B cell (primary cell): ENCODE results near the gene WDR36. TPM values are rescaled to one million over a fixed set of nuclear protein-coding genes. Genes with fewer than 3 reads are reported as not detected.

Source experiments
- ATAC-seq: fragments of 200-7000 bp; cut with Tn5 transposase; one replicate; pipeline ENCODE4 v1.10.0; 2021; ENCODE audit warnings: low read depth, mild to moderate bottlenecking, moderate number of reproducible peaks, moderate library complexity
- CTCF ChIA-PET: fragments of 350-600 bp; sonication (Branson Sonifier 250); formaldehyde crosslinking; loops from one replicate; lab custom pipeline; 2021; ENCODE audit warnings: antibody characterized with exemption, inconsistent platforms; lab: Charles Lee
- POLR2A ChIA-PET: fragments of 350-600 bp; sonication (Branson Sonifier 250); formaldehyde crosslinking; loops from one replicate; lab custom pipeline; 2021; ENCODE audit warnings: antibody characterized with exemption; lab: Charles Lee
- DNase-seq: peaks from one replicate; pipeline ENCODE4 v3.0.0; 2013
- H2AFZ ChIP-seq: 2 replicates; pipeline ENCODE4 v1.6.1; 2012; ENCODE audit warnings: mild to moderate bottlenecking, low read depth, low read length; ENCODE audit not compliant: insufficient read depth, poor library complexity, severe bottlenecking
- H3K27ac ChIP-seq, 2 donors: 1 replicate in 1 of 2; 2 replicates in 1 of 2; pipeline ENCODE4 v1.5.1; 2012 to 2013; ENCODE audit warnings: low read length in 2 of 2, mild to moderate bottlenecking in 2 of 2, moderate library complexity in 1 of 2
- H3K27me3 ChIP-seq, 4 experiments: fragments of 200-600 bp in 1 of 4; sonication (generic) in 1 of 4; replicated peaks in 1 of 4; 1 replicate in 2 of 4; 2 replicates in 2 of 4; pipeline versions ENCODE4 v1.6.1 to v1.7.0; 2013 to 2016; ENCODE audit warnings: low read length in 3 of 4, mild to moderate bottlenecking in 2 of 4, mixed read lengths in 1 of 4, moderate library complexity in 1 of 4; ENCODE audit not compliant: insufficient read depth in 4 of 4, control insufficient read depth in 3 of 4; ENCODE audit errors: control extremely low read depth in 1 of 4
- H3K36me3 ChIP-seq, 2 experiments: replicated peaks in 1 of 2; 1 replicate in 1 of 2; 2 replicates in 1 of 2; pipeline versions ENCODE4 v1.6.1 to v1.7.1; 2013; ENCODE audit warnings: low read length in 1 of 2; ENCODE audit not compliant: insufficient read depth in 2 of 2, control insufficient read depth in 1 of 2; ENCODE audit errors: control extremely low read depth in 1 of 2, extremely low read depth in 1 of 2
- H3K4me1 ChIP-seq, 2 donors: fragments of 200-600 bp in 1 of 2; sonication (generic) in 1 of 2; 1 replicate in 1 of 2; 2 replicates in 1 of 2; pipeline versions ENCODE4 v1.5.1 to v1.6.1; 2013 to 2017; ENCODE audit warnings: low read length in 2 of 2; ENCODE audit not compliant: control insufficient read depth in 2 of 2, insufficient read depth in 2 of 2
- H3K4me2 ChIP-seq: replicated peaks from 2 replicates; pipeline ENCODE3; 2012; ENCODE audit warnings: mild to moderate bottlenecking, low read depth, low read length; ENCODE audit not compliant: poor library complexity, severe bottlenecking
- H3K4me3 ChIP-seq, 5 experiments: fragments of 200-600 bp in 1 of 5; sonication (generic) in 1 of 5; 1 replicate in 3 of 5; 2 replicates in 2 of 5; pipeline versions ENCODE4 v1.5.1 to v1.7.0; 2011 to 2016; ENCODE audit warnings: low read length in 4 of 5, mild to moderate bottlenecking in 4 of 5, low read depth in 2 of 5, control low read depth in 1 of 5, moderate library complexity in 1 of 5; ENCODE audit not compliant: insufficient read depth in 1 of 5; ENCODE audit errors: control extremely low read depth in 1 of 5, extremely low read depth in 1 of 5
- H3K79me2 ChIP-seq: fragments of 200-600 bp; sonication (generic); one replicate; pipeline ENCODE4 v1.6.0; 2016; ENCODE audit warnings: low read length; ENCODE audit not compliant: control insufficient read depth, insufficient read depth
- H3K9ac ChIP-seq: fragments of 200-600 bp; sonication (generic); 2 replicates; pipeline ENCODE4 v1.6.1; 2017; ENCODE audit warnings: mild to moderate bottlenecking, low read length, moderate library complexity
- H3K9me3 ChIP-seq, 3 donors: one replicate each; pipeline versions ENCODE4 v1.6.1 to v1.7.1; 2013; ENCODE audit warnings: low read length in 2 of 3; ENCODE audit not compliant: control insufficient read depth in 2 of 3, insufficient read depth in 1 of 3; ENCODE audit errors: control extremely low read depth in 1 of 3
- H4K20me1 ChIP-seq: 2 replicates; pipeline ENCODE4 v1.6.0; 2012; ENCODE audit warnings: mild to moderate bottlenecking, low read length; ENCODE audit not compliant: insufficient read depth, control insufficient read depth, poor library complexity, severe bottlenecking
- H3K27ac Mint-ChIP-seq: one replicate; pipeline ENCODE4 v1.8.0; 2021; ENCODE audit warnings: mixed read lengths
- H3K27me3 Mint-ChIP-seq: one replicate; pipeline ENCODE4 v1.8.0; 2021; ENCODE audit warnings: mixed read lengths
- H3K4me1 Mint-ChIP-seq: one replicate; pipeline ENCODE4 v1.8.0; 2021; ENCODE audit warnings: mixed read lengths
- H3K4me3 Mint-ChIP-seq: one replicate; pipeline ENCODE4 v1.8.0; 2021; ENCODE audit warnings: mixed read lengths
- H3K9me3 Mint-ChIP-seq: one replicate; pipeline ENCODE4 v1.8.0; 2022; ENCODE audit warnings: mixed read lengths; ENCODE audit not compliant: insufficient read depth
- EZH2 ChIP-seq: IDR thresholded peaks from 2 replicates; pipeline ENCODE4 v1.6.1; 2012; ENCODE audit warnings: borderline replicate concordance, low read depth, mild to moderate bottlenecking, moderate library complexity, low read length; ENCODE audit not compliant: insufficient read depth, poor library complexity, severe bottlenecking
- WGBS: methylation state at CpG from one replicate; pipeline ENCODE4 v1.1.5; 2013; ENCODE audit warnings: missing lambda C conversion rate; ENCODE audit not compliant: insufficient coverage; 5-methylcytosine and 5-hydroxymethylcytosine counted together
- intact Hi-C: fragments of 100-400 bp; cut with micrococcal nuclease; formaldehyde crosslinking; loops from one replicate; pipeline ENCODE4 v1.10.0; 2022
- polyA plus RNA-seq: library from polyadenylated mRNA; depleted of rRNA; stranded (reverse); fragments of >200 nt; gene quantifications from 2 replicates; pipeline ENCODE4 v1.2.3, GENCODE V29; 2012
- total RNA-seq, 2 donors: library from RNA; stranded (reverse); fragments of 120-200 nt in 1 of 2; gene quantifications; 1 replicate in 1 of 2; 2 replicates in 1 of 2; pipeline versions ENCODE4 v1.2.3 to v1.2.4, GENCODE V29; 2013 to 2022
- TF ChIP-seq, protein P1 (sequence below): fragments of 200-600 bp; IDR thresholded peaks from one replicate; pipeline ENCODE4 v1.8.0; 2022; ENCODE audit warnings: antibody characterized with exemption, mild to moderate bottlenecking

Gene WDR36
- total and polyA plus RNA-seq, 2 donors (not counting 1 experiment from before 2014, with no cell fraction given) = 6.0 to 35.2 TPM

DNA sequence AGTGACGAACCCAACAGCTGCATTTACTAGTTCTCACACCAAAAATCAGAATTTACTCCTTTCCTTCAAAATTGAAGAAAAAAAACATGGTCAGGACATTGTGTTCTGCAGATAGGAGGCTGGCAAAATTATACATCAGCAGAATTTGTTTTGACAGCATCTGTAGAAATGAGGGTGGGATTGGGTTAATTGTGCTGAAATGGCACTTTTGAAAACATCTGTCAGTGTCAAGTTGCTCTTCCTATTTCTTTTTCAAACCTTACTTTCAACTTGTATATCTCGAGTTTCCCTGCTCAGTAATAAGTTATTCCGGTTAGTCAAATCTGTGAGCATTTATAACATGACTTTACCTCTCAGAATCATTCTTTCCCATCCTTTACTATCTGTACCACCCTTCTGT, 19.8 kb downstream of the WDR36 start:
- ATAC-seq (no peak), DNase-seq (no peak)
- Histone ChIP-seq H3K27me3 (no peaks in the 10 kb centered on the region), H3K9me3 (no peaks in the 10 kb centered on the region), H2AFZ (no peak overlapping the region), H3K4me1 (no peaks in the 10 kb centered on the region), H3K4me3 (no peak overlapping the region), H3K9ac (no peak overlapping the region), H3K79me2 (no peaks in the 10 kb centered on the region), H3K36me3 (peaks cover 15 to 67% of the 10 kb centered on the region in 2 experiments), H4K20me1 (no peaks in the 10 kb centered on the region), H3K27ac (no peak overlapping the region), H3K4me2 (no peak overlapping the region)
- intact Hi-C loops = no loop called here
- Mint-ChIP-seq H3K27ac (no peak overlapping the region), H3K4me3 (no peak overlapping the region), H3K9me3 (no peaks in the 10 kb centered on the region), H3K27me3 (no peaks in the 10 kb centered on the region), H3K4me1 (peaks cover 2% of the 10 kb centered on the region)
- POLR2A ChIA-PET = no interaction called here
- no CpG with 5 or more reads among the region's 3 CpGs for WGBS
- CTCF ChIA-PET = no interaction called here
- TF ChIP-seq, protein P1, sequence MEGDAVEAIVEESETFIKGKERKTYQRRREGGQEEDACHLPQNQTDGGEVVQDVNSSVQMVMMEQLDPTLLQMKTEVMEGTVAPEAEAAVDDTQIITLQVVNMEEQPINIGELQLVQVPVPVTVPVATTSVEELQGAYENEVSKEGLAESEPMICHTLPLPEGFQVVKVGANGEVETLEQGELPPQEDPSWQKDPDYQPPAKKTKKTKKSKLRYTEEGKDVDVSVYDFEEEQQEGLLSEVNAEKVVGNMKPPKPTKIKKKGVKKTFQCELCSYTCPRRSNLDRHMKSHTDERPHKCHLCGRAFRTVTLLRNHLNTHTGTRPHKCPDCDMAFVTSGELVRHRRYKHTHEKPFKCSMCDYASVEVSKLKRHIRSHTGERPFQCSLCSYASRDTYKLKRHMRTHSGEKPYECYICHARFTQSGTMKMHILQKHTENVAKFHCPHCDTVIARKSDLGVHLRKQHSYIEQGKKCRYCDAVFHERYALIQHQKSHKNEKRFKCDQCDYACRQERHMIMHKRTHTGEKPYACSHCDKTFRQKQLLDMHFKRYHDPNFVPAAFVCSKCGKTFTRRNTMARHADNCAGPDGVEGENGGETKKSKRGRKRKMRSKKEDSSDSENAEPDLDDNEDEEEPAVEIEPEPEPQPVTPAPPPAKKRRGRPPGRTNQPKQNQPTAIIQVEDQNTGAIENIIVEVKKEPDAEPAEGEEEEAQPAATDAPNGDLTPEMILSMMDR = no peak
- no peak for TF ChIP-seq EZH2

DNA sequence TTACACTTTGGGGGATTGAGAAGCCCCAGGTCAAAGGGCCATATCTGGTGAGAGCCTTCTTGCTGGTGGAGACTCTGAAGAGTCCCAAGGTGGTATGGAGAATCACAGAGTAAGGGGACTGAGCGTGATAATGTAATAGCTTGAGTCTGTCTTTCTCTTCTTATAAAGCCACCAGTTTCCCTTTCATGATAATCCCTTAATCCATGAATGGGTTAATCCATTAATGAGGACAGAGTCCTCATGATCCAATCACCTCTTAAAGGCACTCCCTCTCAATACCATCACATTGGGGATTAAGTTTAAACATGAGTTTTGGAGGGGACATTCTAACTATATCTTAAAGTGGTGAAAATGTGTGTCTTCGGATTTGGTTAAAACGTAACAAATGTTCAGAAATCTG, 21.5 kb downstream of the WDR36 start:
- intact Hi-C loops = no loop called here
- no peak overlapping the region for H3K4me3 Mint-ChIP-seq
- CTCF ChIA-PET = no interaction called here

More for the DNA sequence above, 21.5 kb downstream of the WDR36 start:
- TF ChIP-seq EZH2 = no peak
- TF ChIP-seq, protein P1 = no peak
- no peak overlapping the region for H3K27ac Mint-ChIP-seq
- POLR2A ChIA-PET = no interaction called here
- Histone ChIP-seq H3K27ac (no peak overlapping the region), H2AFZ (no peak overlapping the region), H3K79me2 (no peaks in the 10 kb centered on the region), H3K4me2 (no peak overlapping the region), H3K9me3 (no peaks in the 10 kb centered on the region), H3K36me3 (peaks cover 21 to 66% of the 10 kb centered on the region in 2 experiments), H3K27me3 (no peaks in the 10 kb centered on the region), H3K4me3 (no peak overlapping the region), H3K9ac (no peak overlapping the region), H4K20me1 (no peaks in the 10 kb centered on the region), H3K4me1 (no peaks in the 10 kb centered on the region)
- H3K9me3 Mint-ChIP-seq = no peaks in the 10 kb centered on the region
- H3K27me3 Mint-ChIP-seq = no peaks in the 10 kb centered on the region
- peaks cover 4% of the 10 kb centered on the region for H3K4me1 Mint-ChIP-seq
- ATAC-seq (no peak), DNase-seq (no peak)
- WGBS = 100% methylated on average over 2 of the region's 3 CpGs
